HUES6 (cell line): ENCODE data around the gene DOCK10.

ENCODE experiments used
- H3K27ac ChIP-seq: 2 replicates; pipeline ENCODE4 v1.7.0; 2013; ENCODE audit warnings: low read depth, mild to moderate bottlenecking, low read length, inconsistent platforms
- H3K27me3 ChIP-seq: 2 replicates; pipeline ENCODE4 v1.6.1; 2013; ENCODE audit warnings: low read length; ENCODE audit not compliant: control insufficient read depth, insufficient read depth
- H3K36me3 ChIP-seq: 2 replicates; pipeline ENCODE4 v1.6.1; 2013; ENCODE audit warnings: low read length; ENCODE audit not compliant: control insufficient read depth, insufficient read depth
- H3K4me1 ChIP-seq: 2 replicates; pipeline ENCODE4 v1.6.1; 2013; ENCODE audit warnings: low read length; ENCODE audit not compliant: control insufficient read depth, insufficient read depth
- H3K4me3 ChIP-seq: 2 replicates; pipeline ENCODE4 v1.5.1; 2013; ENCODE audit warnings: low read depth, low read length
- H3K9ac ChIP-seq: one replicate; pipeline ENCODE4 v1.6.1; 2013; ENCODE audit warnings: mild to moderate bottlenecking, low read length
- H3K9me3 ChIP-seq: 2 replicates; pipeline ENCODE4 v1.6.1; 2013; ENCODE audit warnings: low read depth, low read length; ENCODE audit not compliant: control insufficient read depth, insufficient read depth

DOCK10 gene

GRCh38 chr2:224887141-224887540 is 155.1 kb downstream of the DOCK10 start:
- Histone ChIP-seq H3K27ac (no peak overlapping the region), H3K9me3 (no peaks in the 10 kb centered on the region), H3K4me1 (no peaks in the 10 kb centered on the region), H3K27me3 (no peaks in the 10 kb centered on the region), H3K36me3 (no peaks in the 10 kb centered on the region), H3K4me3 (no peak overlapping the region), H3K9ac (no peak overlapping the region)

GRCh38 chr2:224885836-224886547 is 156.3 kb downstream of the DOCK10 start:
- no peaks in the 10 kb centered on the region for H3K36me3 ChIP-seq

GRCh38 chr2:224885291-224885690 is 157.0 kb downstream of the DOCK10 start:
- H3K27ac ChIP-seq: no peak overlapping the region
- H3K27me3 ChIP-seq: no peaks in the 10 kb centered on the region
- no peak overlapping the region for H3K9ac ChIP-seq
- H3K4me3 ChIP-seq: no peak overlapping the region
- H3K4me1 ChIP-seq: no peaks in the 10 kb centered on the region
- H3K9me3 ChIP-seq: no peaks in the 10 kb centered on the region
- no peaks in the 10 kb centered on the region for H3K36me3 ChIP-seq

More at GRCh38 chr2:224885836-224886547, 156.3 kb downstream of the DOCK10 start:
- no peaks in the 10 kb centered on the region for H3K9me3 ChIP-seq
- H3K4me1 ChIP-seq: no peaks in the 10 kb centered on the region
- no peak overlapping the region for H3K27ac ChIP-seq
- H3K27me3 ChIP-seq: no peaks in the 10 kb centered on the region
- H3K4me3 ChIP-seq: no peak overlapping the region
- no peak overlapping the region for H3K9ac ChIP-seq

- Histone ChIP-seq H3K27me3 (no peaks in the 10 kb centered on the region), H3K9me3 (no peaks in the 10 kb centered on the region), H3K4me1 (no peaks in the 10 kb centered on the region), H3K9ac (no peak overlapping the region), H3K4me3 (no peak overlapping the region), H3K27ac (no peak overlapping the region), H3K36me3 (no peaks in the 10 kb centered on the region)
These were observed 158.1 kb downstream of the DOCK10 start for GRCh38 chr2:224884188-224884587.

GRCh38 chr2:224883700-224884099 is 158.6 kb downstream of the DOCK10 start:
- no peaks in the 10 kb centered on the region for H3K36me3 ChIP-seq
- H3K9ac ChIP-seq: no peak overlapping the region
- H3K27ac ChIP-seq: no peak overlapping the region
- no peaks in the 10 kb centered on the region for H3K27me3 ChIP-seq
- no peaks in the 10 kb centered on the region for H3K9me3 ChIP-seq
- no peaks in the 10 kb centered on the region for H3K4me1 ChIP-seq
- H3K4me3 ChIP-seq: no peak overlapping the region

GRCh38 chr2:224883172-224883516 is 159.1 kb downstream of the DOCK10 start:
- Histone ChIP-seq H3K4me1 (no peaks in the 10 kb centered on the region), H3K27ac (no peak overlapping the region), H3K9ac (no peak overlapping the region), H3K27me3 (no peaks in the 10 kb centered on the region), H3K36me3 (no peaks in the 10 kb centered on the region), H3K4me3 (no peak overlapping the region), H3K9me3 (no peaks in the 10 kb centered on the region)

GRCh38 chr2:224882291-224883171 is 159.7 kb downstream of the DOCK10 start:
- Histone ChIP-seq H3K9me3 (no peaks in the 10 kb centered on the region), H3K9ac (no peak overlapping the region), H3K4me3 (no peak overlapping the region), H3K4me1 (no peaks in the 10 kb centered on the region), H3K27me3 (no peaks in the 10 kb centered on the region), H3K36me3 (no peaks in the 10 kb centered on the region), H3K27ac (no peak overlapping the region)

- H3K27ac ChIP-seq: no peak overlapping the region
- no peaks in the 10 kb centered on the region for H3K4me1 ChIP-seq
- H3K4me3 ChIP-seq: no peak overlapping the region
- H3K9me3 ChIP-seq: no peaks in the 10 kb centered on the region
- no peaks in the 10 kb centered on the region for H3K36me3 ChIP-seq
- no peaks in the 10 kb centered on the region for H3K27me3 ChIP-seq
- no peak overlapping the region for H3K9ac ChIP-seq
These were observed 160.4 kb downstream of the DOCK10 start for GRCh38 chr2:224881846-224882245.

GRCh38 chr2:224876522-224876921 is 165.7 kb downstream of the DOCK10 start:
- H3K27me3 ChIP-seq: no peaks in the 10 kb centered on the region
- no peaks in the 10 kb centered on the region for H3K9me3 ChIP-seq
- no peaks in the 10 kb centered on the region for H3K4me1 ChIP-seq
- H3K9ac ChIP-seq: no peak overlapping the region
- H3K36me3 ChIP-seq: no peaks in the 10 kb centered on the region
- H3K27ac ChIP-seq: no peak overlapping the region
- no peak overlapping the region for H3K4me3 ChIP-seq

GRCh38 chr2:224875841-224876240 is 166.4 kb downstream of the DOCK10 start:
- Histone ChIP-seq H3K36me3 (no peaks in the 10 kb centered on the region), H3K27ac (no peak overlapping the region), H3K4me3 (no peak overlapping the region), H3K4me1 (no peaks in the 10 kb centered on the region), H3K27me3 (no peaks in the 10 kb centered on the region), H3K9ac (no peak overlapping the region), H3K9me3 (no peaks in the 10 kb centered on the region)

- Histone ChIP-seq H3K9ac (no peak overlapping the region), H3K36me3 (no peaks in the 10 kb centered on the region), H3K27ac (no peak overlapping the region), H3K4me1 (no peaks in the 10 kb centered on the region), H3K4me3 (no peak overlapping the region), H3K27me3 (no peaks in the 10 kb centered on the region), H3K9me3 (no peaks in the 10 kb centered on the region)
These were observed 167.1 kb downstream of the DOCK10 start for GRCh38 chr2:224875153-224875552.
